Measurements from ENCODE around the gene POU6F2.

The POU6F2 gene

DNA sequence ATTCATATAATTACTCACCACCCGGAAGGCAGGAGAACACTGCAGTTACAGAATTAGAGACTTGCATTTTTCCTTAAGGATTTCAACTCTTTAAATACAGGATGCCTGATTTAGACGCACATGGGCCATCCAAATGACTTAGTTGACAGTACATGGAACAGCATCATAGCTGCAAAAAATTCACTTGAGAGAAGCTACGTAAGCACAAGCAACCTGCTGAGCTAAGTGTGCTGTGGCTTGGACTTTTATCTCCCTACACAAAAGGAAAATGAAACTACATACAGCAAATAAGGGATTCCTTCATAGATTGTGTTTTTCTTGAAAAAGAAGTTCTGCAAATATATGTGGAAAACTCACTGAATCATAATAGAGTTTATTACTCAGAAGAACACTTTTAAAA is 152.6 kb downstream of the POU6F2 start:
- no peak for DNase-seq

DNA sequence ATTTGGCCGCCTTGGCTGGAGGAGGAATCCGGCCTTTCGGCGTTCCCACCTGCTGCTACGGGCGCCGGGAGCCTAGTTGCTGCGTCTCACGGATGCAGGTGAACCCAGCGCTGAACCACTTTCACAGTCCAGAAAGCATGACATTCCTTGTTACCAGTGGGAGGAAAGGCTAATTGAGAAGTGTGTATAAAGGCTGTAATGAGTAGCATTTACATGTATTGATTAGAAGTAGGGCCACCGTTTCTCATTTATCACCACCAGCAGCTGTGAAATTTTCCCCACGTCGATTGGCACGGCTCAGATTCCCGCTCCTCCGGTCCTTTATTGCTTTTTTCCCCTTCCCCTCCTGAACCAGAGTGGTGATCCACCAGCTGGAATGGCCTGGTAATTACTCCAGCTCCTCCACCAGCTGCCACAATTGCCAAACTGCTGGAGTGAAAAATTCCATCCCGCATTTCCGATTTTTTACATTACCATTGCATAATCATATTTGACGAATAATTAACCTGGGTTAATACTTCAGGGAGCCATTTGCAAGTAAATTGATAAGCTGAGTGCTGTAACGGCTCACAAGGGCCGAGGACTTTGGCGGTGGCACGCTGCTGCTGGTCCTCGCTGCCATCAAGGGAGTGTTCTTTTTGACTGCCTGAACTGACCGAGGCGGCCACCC is 153.3 kb downstream of the POU6F2 start:
- DNase-seq = no peak

DNA sequence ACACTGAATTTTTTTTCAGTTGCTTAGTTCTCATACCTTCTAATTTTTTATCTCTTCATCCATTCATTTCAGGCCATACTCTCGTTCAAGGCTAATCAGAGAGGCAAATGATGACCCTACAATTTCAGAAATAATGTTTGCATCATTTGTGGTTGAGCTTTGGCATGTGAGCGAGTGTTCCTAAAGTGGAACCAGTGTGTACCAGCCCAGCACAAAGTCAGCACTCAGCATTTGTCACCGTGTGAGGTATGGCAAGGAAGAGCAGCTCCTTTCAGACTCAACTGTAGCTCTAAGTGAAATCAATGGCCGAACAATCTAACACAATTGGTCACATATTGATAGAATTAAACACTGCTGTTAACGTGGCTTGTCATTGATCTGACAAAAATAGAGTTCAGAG is 154.6 kb downstream of the POU6F2 start:
- no peak for DNase-seq

DNA sequence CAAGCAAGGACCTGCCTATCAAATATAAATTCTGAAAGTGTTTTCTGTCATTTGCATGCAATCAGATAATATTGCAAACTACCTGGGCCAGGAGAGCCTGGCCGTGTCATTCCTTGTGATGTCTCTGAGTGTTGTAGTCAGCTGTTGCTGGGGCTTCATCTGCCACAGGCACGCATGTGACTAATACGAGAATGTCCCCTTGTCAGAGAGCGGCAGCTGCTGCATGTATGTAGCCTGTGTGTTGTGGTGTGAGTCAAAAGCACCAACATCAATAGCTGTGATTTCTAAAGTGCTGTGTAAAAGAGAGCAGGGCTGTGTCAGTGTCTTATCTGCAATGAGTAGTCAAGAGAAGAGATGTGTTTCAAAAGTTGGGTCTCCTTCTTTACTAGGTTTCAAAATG is 155.4 kb downstream of the POU6F2 start:
- no peak for DNase-seq

DNA sequence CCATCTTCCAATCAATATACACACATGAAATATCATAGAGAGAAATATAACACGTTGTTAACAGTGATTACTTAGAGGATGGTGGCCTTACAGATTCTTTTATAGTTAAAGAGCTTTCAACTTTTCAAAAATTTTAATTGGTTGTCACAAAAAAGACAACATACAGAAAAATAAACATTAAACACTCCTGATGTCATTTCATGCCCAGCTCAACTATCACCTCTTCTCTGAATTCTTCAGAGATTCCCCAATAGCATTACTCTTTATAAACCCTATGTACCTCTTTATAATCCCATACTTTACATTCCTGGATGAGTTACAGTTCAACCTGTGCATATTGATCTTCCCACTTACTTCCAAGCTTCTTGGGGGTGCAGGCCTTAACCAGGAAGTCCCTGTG is 159.8 kb downstream of the POU6F2 start:
- DNase-seq = no peak

DNA sequence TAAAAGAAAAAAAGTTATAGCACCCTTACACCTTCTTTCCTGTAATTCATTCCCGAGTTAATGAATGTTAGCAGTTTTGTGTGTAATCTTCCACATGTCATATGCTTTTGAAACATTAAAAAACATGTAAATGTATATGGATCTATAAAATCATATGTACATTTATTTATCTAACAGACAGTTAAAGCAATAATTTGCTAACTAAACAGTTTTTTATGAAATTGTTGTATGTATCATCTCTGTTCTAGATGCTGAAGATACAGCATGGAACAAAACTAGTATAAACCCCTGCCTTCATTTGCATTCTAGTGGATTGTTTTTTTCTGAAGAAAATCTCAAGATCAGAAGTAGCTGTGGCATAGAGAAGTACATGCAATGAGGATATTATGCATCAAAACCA is 165.0 kb downstream of the POU6F2 start:
- DNase-seq = no peak

DNA sequence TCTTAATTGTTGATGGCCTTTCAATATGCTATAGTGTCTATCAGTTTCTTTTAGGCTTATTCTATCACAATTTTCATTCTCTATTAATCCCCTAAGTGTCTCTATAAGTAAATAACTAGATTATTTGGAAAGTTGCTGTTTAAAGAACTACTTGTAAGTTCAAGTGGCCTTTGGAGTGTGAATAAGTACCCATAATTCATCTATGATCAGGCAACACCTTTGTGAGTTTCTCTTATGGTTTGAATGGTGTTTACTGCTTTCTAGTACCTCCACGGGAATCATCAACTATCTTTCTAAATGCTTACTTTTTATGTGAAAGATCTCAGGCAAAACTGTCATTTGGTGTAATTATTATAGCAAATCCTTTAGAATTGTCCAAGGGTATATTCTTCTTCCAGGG is 166.7 kb downstream of the POU6F2 start:
- no peak for DNase-seq

DNA sequence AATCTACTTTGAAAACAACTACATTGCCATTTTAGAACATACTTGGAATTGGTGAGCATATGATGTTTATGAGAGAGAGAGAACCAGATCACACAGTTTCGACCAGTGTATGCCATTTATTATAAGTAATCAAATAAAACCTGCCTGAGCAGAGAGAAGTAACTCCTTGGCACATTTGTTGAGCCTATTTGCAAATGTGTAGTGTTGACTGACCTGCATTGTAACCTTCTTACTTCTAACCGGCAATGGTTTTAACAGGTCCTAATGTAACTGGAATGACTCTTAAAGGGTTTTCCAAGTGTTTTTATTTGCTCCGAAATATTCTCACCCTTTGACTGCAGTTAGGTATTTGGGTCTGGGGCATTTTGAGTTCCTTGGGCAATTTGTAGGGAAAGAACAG is 167.6 kb downstream of the POU6F2 start:
- no peak for DNase-seq

DNA sequence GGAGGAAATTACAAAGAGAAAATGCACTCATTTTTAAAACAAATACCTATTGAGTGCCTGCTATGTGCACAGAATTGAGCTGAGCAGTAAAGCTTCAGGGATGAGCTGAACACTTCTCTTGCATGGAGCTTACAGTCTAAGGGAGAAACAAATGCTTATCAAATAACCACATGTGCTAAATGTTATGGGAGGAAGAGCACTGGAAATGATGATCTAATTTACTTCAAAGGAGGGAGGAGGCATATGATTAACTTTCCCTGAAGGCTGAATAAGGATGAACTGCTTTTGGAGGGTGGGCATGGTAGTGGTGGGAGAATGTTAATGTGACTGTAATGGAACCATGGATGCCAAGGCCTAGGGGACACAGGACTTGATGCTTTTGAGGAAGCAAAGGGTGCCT is 168.2 kb downstream of the POU6F2 start:
- no peak for DNase-seq

DNA sequence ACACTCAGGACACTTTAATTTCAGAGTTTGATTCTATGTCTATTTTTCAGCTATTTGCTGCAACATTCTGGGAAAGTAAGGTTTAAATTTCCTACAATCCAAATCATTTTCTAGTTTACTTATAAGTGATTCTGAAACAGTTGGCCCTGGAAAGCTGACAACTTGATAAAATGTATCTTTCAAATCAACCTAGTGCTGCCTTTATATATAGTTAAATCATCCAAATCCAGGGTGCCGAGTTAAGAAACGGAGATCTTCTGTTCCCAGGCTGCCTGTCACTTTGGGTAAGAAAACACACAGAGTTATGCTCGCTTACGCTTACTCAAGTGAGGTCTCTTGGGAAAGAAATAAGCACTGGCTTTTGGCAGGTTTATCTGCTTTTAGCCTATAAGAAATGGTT is 175.0 kb downstream of the POU6F2 start:
- DNase-seq = no peak

DNA sequence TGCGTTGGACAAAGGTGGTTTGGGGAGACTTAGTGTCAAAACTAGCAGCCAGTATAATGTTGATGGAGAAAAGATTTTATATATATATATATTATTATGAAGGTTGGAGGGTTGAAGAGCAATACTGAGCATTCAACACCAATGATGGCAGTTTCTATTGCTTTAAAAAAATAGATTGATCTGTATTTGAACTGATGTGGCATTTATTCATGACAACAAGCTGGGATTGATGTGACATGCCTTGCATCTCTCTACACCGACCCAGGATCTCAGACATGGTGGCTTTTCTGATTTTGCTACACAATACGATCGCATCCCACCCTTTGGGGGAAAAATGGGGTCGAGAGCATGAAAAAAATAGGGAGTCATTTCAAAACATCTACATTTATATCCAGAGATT is 175.4 kb downstream of the POU6F2 start:
- no peak for DNase-seq

DNA sequence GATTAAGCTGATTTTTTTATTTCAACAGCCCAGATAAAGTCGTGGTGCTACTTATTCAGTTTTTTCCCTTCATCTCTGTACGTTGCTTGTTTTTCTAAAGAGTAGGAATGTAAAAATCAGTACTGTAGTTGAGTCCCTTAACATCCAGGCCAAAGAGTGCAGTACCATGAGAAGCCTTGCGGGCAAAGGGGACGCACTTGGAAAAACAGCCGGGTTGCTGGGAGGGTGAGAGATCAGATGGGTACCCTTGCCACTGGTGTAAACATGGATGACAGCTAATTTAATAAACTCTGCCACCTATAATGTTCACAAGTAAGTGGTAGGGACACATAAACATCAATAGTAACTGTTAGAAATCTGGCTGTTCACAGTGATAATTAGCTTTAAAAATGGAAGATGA is 175.9 kb downstream of the POU6F2 start:
- DNase-seq = no peak

DNA sequence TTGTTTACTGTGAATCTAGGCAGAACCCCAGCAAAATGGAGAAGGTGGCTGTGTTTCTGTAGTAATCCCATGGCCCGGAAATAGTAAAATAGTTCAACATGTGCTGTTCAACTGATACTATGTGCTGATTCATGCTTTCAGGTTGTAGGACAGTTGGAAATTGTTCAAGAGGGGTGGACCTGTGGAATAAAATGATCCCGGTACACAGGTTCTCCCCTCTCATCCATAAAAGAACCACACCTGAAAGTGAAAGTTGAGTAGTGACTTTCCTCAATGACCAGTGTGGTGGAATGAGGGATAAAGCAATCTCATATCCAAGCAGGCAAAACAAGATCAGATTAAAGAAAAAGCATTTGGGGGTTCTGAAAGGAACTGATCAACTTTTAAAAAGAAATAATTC is 177.1 kb downstream of the POU6F2 start:
- DNase-seq = no peak

DNA sequence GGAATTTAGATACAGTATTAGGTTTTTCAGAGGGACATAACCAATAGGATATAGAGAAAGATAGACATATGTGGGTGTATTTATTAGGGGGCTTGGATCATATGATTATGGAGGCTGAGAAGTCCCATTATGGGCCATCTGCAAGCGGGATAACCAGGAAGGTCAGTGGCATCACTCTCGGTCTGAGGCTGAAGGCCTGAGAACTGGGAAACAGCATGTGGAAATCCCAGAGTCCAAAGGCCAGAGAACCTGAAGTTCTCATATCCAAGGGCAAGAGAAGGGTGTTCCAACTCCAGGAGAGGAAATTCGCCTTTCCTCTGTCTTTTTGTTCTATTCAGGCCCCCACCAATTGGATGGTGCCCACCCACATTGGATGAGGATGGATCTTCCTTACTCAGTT is 180.7 kb downstream of the POU6F2 start:
- DNase-seq = no peak

DNA sequence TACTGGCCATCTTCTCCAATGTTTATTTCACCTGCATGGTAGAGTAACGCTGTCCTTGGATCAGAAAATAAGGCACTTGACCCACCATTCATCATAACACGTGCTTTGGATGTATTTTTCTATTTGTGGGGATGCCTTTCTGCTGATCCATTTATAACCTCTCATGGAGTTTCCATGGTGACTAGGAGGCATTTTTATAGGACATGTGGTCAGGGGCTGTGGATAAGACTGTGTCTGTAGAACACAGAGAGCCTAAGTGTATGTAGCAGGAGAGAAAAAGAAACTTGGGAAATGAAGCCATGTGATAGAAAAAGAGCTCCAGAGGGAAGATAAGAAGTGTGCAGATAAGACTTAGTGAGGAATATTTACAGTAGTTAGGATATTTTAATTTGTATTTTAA is 184.2 kb downstream of the POU6F2 start:
- no peak for DNase-seq

DNA sequence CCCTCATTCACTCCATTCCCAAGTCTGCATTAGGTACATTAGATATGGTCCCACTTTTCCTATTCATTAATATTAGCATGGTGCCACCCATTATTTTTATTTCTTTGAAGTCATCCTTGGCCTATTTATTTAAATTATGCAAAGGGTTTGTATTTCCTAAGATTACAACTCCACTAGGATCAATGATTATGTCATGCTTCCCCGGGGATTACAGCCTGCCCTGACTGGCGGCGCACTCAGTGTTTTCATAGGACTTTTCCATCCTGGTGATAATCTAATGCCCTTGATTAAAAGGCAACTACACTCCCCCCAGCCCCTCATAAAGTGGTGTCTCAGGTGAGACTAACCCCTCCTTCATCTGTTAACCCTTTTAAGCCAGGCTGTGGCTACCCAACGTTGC is 187.2 kb downstream of the POU6F2 start:
- no peak for DNase-seq

DNA sequence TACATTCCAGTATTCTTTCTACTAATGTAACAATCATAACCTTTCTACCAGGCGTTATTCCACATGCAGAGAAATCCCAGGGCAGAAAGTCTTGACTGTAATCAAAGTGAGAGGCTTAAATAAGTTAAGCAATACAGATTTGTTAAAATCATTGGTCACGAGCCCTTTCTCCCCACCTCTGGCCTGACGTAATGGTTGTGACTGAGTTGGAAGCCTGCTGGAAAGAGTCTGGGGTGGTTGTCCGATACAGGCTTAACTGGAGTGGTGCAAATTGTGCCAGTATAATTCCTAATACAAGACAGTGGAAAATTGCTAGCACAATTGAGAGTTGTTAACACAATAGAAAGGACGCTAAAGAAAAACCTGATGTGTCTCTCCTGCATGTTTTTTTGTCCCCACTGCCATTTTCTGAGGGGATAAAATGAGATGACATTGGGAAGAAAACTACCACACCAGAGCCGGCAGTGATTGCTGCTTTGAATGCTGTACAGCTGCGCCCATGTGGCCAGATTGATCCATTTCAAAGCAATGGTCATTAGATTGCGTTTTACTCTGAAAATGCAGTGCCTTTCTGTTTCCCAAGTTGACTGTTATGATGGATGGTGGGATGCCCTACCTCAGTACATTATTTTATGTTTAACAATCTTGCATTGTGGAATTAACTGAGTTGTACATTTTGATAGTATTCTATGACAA is 190.8 kb downstream of the POU6F2 start:
- no peak for DNase-seq

DNA sequence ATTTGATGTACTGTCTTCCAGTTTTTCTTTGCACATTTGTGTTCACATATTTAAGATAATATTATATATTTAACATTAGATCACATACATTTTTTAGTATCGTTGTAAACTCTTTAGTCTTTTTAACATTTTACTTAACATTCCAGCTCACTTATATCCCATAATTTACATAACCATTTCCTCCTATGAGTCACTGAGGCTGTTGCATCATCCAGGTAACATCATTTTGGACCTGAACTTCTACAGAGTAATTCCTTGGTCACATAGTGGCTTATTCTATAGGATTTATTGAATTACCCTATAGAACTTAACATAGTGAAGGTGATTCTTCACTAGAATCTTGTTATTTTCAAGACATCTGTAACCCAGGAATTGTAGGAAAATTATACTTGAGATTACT is 194.4 kb downstream of the POU6F2 start:
- DNase-seq = no peak

DNA sequence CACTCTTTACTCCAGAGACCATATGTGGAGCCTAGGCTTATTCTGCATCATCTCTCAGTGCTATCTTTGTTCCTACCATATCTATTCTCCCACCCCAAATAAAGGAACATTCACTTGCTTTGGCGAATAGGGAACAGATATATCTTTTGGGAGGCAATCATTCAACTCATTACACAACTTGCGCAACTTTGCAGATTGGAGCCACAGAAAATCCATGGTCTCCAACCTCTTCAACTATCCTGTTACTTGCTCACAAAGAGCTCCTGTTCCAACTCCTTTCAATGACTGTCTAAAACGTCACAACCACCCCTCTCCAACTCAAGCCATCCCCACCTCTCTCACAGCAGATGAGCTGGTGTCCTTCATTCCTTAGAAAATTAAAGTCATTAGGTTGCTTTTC is 203.7 kb downstream of the POU6F2 start:
- DNase-seq = no peak

DNA sequence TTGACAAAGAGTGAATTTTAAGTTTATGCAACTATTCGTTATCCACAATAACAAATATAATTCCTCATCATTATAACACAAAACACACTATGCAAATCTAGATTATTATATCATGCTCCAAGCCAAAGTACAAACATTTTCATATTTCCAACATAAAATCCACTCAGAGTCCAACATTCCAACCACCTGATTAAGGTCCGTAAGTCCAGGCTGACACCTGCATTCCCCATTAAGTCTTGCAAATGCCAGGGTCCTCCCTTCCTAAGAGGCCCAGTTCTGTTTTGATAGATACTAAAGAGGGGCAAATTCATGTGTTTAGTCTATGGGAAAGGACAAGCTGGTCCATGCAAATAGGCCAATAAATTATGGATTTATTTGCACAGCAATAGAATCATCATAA is 206.1 kb downstream of the POU6F2 start:
- no peak for DNase-seq

DNA sequence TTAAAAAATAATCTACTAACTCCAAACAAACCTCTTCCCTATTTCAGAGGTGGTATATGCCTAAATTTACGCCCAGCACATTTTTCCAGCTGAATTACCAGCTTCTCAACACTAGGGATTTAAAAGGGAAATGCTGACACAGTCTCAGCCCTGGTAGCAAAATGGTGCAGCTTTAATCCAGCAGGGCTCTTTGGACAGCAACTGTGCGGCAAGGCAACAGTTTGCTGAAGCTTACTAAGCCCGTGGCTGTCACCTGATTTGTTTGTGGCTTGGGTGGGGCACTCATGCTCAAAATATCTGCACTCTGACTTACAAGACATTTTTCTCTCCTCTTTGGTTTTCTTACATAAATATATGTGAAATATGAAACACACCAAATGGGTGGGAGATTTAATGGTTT is 206.7 kb downstream of the POU6F2 start:
- no peak for DNase-seq

DNA sequence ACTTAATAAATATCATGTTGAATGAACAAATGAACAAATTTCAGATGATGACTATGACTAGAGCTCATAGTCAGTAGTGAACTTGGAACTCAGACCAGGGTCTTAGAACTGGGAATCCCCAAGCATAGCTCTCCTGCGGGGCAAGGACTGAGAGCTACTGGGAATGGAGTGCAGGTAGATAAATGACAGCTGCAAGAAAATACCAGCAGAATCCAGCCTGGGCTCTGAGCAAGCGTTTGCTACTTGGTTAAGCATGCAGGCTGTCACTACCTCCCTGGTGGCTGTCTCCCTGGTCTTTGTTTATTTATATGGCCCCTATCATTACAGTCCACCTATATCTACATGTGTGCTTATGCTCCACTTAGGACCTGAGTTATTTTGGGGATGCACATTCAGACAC is 208.4 kb downstream of the POU6F2 start:
- DNase-seq = no peak

DNA sequence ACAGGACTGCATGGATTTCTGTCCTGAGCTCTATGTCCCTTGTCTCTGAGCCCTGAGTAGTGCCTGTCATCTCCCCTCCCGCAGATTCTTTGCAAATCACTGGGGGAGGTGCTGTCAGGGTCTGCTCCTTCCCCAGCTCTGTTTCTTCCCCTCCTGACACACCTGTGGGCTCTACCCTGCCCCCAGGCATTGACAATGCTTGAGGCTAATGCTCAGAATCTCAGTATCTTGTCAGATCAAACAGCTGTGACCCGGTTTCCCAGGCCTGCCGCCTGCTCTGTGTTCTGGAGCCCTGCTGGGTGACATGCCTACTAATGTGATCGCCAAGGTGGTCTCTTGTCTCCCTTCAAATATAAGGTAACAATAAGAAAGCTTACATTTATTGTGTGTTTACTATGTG is 209.0 kb downstream of the POU6F2 start:
- DNase-seq = no peak

DNA sequence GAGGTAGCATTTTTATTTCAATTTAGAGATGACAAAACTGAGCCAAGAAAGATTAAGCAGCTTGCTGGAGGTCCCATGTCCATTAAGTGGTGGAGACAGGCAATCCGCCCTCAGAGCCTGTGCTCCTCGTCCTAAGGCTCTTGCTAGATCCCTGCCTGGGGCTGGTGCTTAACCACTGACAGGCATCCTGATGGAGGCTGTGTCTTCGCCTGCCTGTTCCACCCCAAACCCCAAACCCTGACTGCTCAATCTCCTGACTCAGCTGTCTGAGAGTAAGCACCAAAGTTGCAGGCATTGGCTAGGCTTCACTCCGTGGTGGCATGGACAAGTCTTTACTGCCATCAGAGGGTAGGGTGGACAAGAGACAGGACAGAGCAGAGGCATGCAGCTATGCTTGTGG is 209.4 kb downstream of the POU6F2 start:
- DNase-seq = no peak

DNA sequence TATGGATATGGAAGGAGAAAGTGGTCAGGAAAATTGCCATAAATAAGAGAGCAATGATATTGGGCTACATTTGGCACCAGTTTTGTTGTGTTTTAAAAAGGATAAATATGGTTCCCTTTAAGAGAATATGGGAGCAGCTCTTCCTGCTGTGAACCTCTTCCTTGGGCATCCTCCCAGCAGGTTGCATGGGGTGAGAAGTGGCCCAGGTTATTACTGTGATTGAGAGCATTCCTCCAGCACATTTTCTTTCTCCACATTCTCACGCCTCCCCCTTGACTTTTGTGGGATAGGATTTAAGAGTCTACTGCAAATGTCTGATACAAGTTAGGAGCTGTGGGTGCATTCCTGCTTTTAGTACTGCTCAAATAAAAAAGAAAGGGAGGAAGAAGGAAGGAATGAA is 214.8 kb downstream of the POU6F2 start:
- DNase-seq = no peak
